NCI-H748 (cell line): ENCODE results near the gene SLC22A6.

Source experiments
- DNase-seq: peaks from one replicate; lab custom pipeline; 2025; ENCODE audit not compliant: unreplicated experiment; lab: John Stamatoyannopoulos, UW

Gene SLC22A6

DNA sequence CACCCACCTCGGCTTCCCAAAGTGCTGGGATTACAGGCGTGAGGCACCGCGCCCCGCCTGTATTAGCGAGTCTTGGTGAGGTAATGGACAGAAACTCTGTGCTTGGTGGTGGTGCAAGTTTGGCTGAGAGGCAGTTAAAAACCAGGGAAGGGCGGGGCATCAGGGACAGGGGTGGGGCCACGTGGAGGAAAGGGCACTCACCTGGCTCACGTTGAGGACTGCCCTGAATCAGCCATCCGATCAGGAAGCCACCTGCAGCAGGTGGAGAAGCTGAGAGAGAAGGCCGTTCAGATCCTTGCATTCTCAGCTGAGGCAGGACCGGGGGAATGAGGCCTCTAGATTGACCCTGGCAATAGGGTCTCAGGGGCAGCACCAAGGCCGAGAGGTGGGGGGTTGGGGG lies 51.5 kb downstream of the SLC22A6 start:
- DNase-seq, result no peak

DNA sequence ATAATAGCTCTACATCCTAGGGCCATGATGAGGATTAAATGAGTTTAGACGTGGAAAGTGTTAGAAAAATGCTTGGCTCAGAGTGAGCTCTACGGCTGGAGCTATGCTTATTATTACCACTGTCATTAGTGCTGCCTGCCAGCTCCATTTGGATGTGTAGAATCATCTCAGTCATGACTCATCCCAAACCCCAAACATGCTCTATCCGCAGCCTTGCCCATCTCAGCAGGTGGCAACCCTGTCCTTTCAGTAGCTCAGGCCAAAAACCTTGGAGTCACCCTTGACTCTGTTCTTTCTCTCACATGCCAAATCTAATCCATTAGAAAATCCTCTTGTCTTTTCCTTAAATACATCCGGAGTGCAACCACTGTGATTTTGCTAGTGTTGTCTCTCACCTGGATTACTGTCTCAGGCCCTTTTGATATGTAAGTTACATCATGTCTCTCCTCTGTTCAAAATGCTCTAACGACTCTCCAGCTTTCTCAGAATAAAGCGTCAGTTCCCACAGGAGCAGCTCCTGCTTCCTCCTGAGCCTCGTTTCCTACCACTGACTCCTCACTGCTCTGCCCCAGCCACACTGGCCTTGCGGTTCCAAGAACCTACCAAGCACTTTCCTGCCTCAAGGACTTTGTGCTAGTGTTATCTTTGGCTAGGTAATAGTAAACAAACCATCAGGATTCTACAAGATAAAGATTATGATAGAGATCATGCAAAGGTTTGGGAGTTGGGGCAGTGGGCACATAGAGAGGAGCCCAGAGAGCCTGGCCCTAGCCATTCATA lies 53.1 kb downstream of the SLC22A6 start:
- DNase-seq, result no peak

DNA sequence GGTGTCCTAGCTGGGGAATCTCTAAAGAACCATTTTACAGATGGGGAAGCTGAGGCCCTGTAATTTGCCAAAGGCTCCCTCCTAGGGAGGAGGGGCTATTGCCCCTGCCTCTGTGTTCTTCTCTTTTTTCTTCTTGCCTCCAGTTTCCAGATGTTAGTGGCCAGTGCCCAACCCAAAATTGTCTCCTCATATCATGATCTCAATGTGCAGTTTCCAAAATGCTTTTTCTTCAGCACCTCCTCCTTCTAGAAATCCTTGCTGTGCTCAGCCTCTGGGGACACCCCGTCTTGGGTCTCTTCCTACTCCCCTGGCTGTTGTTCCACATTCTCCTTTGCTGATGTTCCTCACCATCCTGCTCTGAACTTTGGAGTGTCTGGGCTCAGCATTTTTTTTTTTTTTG lies 54.1 kb downstream of the SLC22A6 start:
- DNase-seq, result no peak

GRCh38 chr11:62930157-62930556 lies 54.6 kb downstream of the SLC22A6 start:
- no peak for DNase-seq

- DNase-seq, result no peak
Measured at GRCh38 chr11:62928011-62928410, 56.8 kb downstream of the SLC22A6 start.

DNA sequence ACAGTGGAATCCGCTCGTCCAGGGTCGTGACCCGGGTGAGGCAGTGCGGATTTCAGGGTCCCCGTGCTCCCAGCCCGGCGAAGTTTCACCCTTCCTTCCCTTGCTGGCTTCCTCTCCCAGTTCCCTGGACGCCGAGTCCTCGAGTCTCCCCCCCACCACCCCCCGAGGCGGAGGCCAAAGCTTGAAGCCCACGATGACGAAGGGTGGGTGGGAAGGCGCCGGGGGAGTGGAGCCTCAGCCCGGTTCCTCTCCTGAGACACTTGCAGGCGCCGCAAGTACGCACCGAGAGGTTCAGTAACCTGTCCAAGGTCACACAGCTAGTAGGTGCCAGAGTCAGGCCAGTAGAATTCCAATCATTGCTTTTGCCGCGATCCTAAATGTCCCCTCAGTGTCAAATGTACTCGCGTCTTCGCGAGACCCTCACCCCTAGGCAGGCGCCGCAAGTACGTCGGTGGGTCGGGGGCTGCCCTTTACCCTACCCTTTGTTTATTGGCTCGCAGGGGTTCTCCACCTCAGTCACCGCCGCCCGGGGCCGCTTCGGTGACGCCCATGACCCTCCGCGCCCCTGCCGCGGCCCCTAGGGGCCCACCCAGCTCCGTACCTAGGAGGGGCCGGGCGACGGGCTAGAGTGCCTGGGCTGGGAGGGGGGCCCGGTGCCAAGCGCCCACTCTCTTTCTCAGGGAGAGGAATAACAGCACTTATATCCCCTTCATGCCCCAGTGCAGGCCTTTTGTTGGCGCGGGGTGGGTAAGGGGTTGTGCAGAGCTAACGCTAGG lies 57.9 kb downstream of the SLC22A6 start:
- no peak for DNase-seq
